IMR-90 (cell line): ENCODE results near the gene KIF1A. TPM values are rescaled to one million over a fixed set of nuclear protein-coding genes. Genes with fewer than 3 reads are reported as not detected.

Experiments used
- ATAC-seq: fragments of 200-7000 bp; cut with Tn5 transposase; 2 replicates; pipeline ENCODE4 v1.9.1; 2020; ENCODE audit warnings: low read depth, mild to moderate bottlenecking, moderate library complexity
- BruUV-seq: library from RNA; stranded (reverse); fragments of 400-500 nt; replicated peaks from 2 replicates; lab custom pipeline; 2021; lab: Mats Ljungman, UMichigan
- CTCF ChIA-PET: fragments of 300-600 bp; formaldehyde crosslinking; extraction: SDS; loops from one replicate; lab custom pipeline; 2021; ENCODE audit warnings: antibody characterized with exemption; lab: Yijun Ruan, JAX
- POLR2A ChIA-PET: fragments of 300-600 bp; sonication (Branson Sonifier 250); formaldehyde crosslinking; loops from one replicate; lab custom pipeline; 2022; ENCODE audit warnings: antibody characterized with exemption; ENCODE audit not compliant: unreplicated experiment; lab: Charles Lee
- DNase-seq: peaks from one replicate; pipeline ENCODE4 v3.0.0; 2013
- H2AFZ ChIP-seq: replicated peaks from 2 replicates; pipeline ENCODE3; 2013; ENCODE audit warnings: low read length, mild to moderate bottlenecking; ENCODE audit not compliant: poor library complexity
- H2AK5ac ChIP-seq: 2 replicates; pipeline ENCODE4 v1.6.1; 2013; ENCODE audit warnings: low read depth, low read length, inconsistent platforms
- H2AK9ac ChIP-seq: replicated peaks from 2 replicates; pipeline ENCODE3; 2013; ENCODE audit warnings: mild to moderate bottlenecking, low read depth, low read length, moderate library complexity; ENCODE audit not compliant: poor library complexity
- H2BK120ac ChIP-seq: 2 replicates; pipeline ENCODE4 v1.6.1; 2013; ENCODE audit warnings: low read depth, low read length, inconsistent platforms
- H2BK15ac ChIP-seq: 3 replicates; pipeline ENCODE4 v1.6.1; 2013; ENCODE audit warnings: low read depth, low read length, inconsistent platforms
- H2BK20ac ChIP-seq: 2 replicates; pipeline ENCODE4 v1.6.1; 2013; ENCODE audit warnings: low read depth, mild to moderate bottlenecking, inconsistent platforms, low read length, moderate library complexity
- H2BK5ac ChIP-seq: 2 replicates; pipeline ENCODE4 v1.6.1; 2013; ENCODE audit warnings: mild to moderate bottlenecking, low read depth, low read length, inconsistent platforms; ENCODE audit not compliant: poor library complexity, severe bottlenecking
- H3K14ac ChIP-seq: replicated peaks from 2 replicates; pipeline ENCODE4 v1.6.1; 2013; ENCODE audit warnings: low read depth, low read length, inconsistent platforms
- H3K18ac ChIP-seq: 2 replicates; pipeline ENCODE4 v1.6.1; 2013; ENCODE audit warnings: low read depth, low read length, control low read depth
- H3K23ac ChIP-seq: 2 replicates; pipeline ENCODE4 v1.6.1; 2013; ENCODE audit warnings: low read depth, low read length, inconsistent platforms
- H3K27ac ChIP-seq: 2 replicates; pipeline ENCODE4 v1.5.1; 2013; ENCODE audit warnings: mild to moderate bottlenecking, control low read depth, low read length; ENCODE audit not compliant: insufficient read depth
- H3K27me3 ChIP-seq: 2 replicates; pipeline ENCODE4 v1.6.1; 2013; ENCODE audit warnings: low read length; ENCODE audit not compliant: control insufficient read depth, insufficient read depth
- H3K36me3 ChIP-seq: 2 replicates; pipeline ENCODE4 v1.6.1; 2013; ENCODE audit warnings: low read length, mixed read lengths; ENCODE audit not compliant: control insufficient read depth, insufficient read depth
- H3K4ac ChIP-seq: 2 replicates; pipeline ENCODE4 v1.6.1; 2013; ENCODE audit warnings: low read depth, low read length, inconsistent platforms
- H3K4me1 ChIP-seq: 2 replicates; pipeline ENCODE4 v1.6.1; 2013; ENCODE audit warnings: low read length, mixed read lengths; ENCODE audit not compliant: control insufficient read depth, insufficient read depth
- H3K4me2 ChIP-seq: 2 replicates; pipeline ENCODE4 v1.6.1; 2013; ENCODE audit warnings: low read depth, mild to moderate bottlenecking, control low read depth, low read length, moderate library complexity
- H3K4me3 ChIP-seq: 2 replicates; pipeline ENCODE4 v1.5.1; 2013; ENCODE audit warnings: low read depth, mild to moderate bottlenecking, control low read depth, low read length, moderate library complexity; ENCODE audit not compliant: insufficient read depth
- H3K56ac ChIP-seq: 2 replicates; pipeline ENCODE4 v1.6.1; 2013; ENCODE audit warnings: low read length, inconsistent platforms; ENCODE audit not compliant: insufficient read depth; ENCODE audit errors: extremely low read depth
- H3K79me1 ChIP-seq, 2 experiments: 2 replicates each; pipeline ENCODE4 v1.6.1; 2013; ENCODE audit warnings: low read length in 2 of 2, inconsistent platforms in 1 of 2, low read depth in 1 of 2
- H3K9ac ChIP-seq: 2 replicates; pipeline ENCODE4 v1.6.1; 2013; ENCODE audit warnings: low read depth, low read length, control low read depth
- H3K9me1 ChIP-seq: 2 replicates; pipeline ENCODE4 v1.6.1; 2013; ENCODE audit warnings: low read length, inconsistent platforms; ENCODE audit not compliant: insufficient read depth
- H3K9me3 ChIP-seq: 2 replicates; pipeline ENCODE4 v1.6.1; 2013; ENCODE audit warnings: low read length; ENCODE audit not compliant: control insufficient read depth, insufficient read depth
- H4K20me1 ChIP-seq: 2 replicates; pipeline ENCODE4 v1.6.1; 2013; ENCODE audit warnings: low read length, inconsistent platforms; ENCODE audit not compliant: insufficient read depth
- H4K5ac ChIP-seq: 2 replicates; pipeline ENCODE4 v1.6.1; 2013; ENCODE audit warnings: mild to moderate bottlenecking, low read depth, low read length, control low read depth
- H4K8ac ChIP-seq, 2 experiments: 2 replicates each; pipeline ENCODE4 v1.6.1; 2013; ENCODE audit warnings: low read depth in 2 of 2, low read length in 2 of 2, control low read depth in 1 of 2, inconsistent platforms in 1 of 2
- H4K91ac ChIP-seq: 2 replicates; pipeline ENCODE4 v1.6.1; 2013; ENCODE audit warnings: low read depth, low read length, inconsistent platforms; ENCODE audit not compliant: insufficient read depth
- BHLHE40 ChIP-seq: fragments of 150-350 bp; IDR thresholded peaks from 2 replicates; pipeline ENCODE4 v1.6.1; 2016; ENCODE audit warnings: mild to moderate bottlenecking, low read depth, low read length
- CEBPB ChIP-seq: IDR thresholded peaks from 2 replicates; pipeline ENCODE4 v1.6.1; 2012; ENCODE audit warnings: low read depth, low read length, improper control_type of control experiment
- CHD1 ChIP-seq: IDR thresholded peaks from 2 replicates; pipeline ENCODE4 v1.6.1; 2012; ENCODE audit warnings: low read depth, low read length, improper control_type of control experiment
- FOS ChIP-seq: fragments of 150-350 bp; IDR thresholded peaks from 2 replicates; pipeline ENCODE4 v1.6.1; 2016; ENCODE audit warnings: low read depth, low read length
- MAFK ChIP-seq: IDR thresholded peaks from 2 replicates; pipeline ENCODE4 v1.6.1; 2012; ENCODE audit warnings: low read depth, low read length, improper control_type of control experiment
- MAZ ChIP-seq: IDR thresholded peaks from 2 replicates; pipeline ENCODE4 v1.6.1; 2012; ENCODE audit warnings: low read depth, mild to moderate bottlenecking, low read length, improper control_type of control experiment, moderate library complexity, borderline replicate concordance
- MXI1 ChIP-seq: IDR thresholded peaks from 2 replicates; pipeline ENCODE4 v1.6.1; 2012; ENCODE audit warnings: low read depth, mild to moderate bottlenecking, low read length, moderate library complexity, borderline replicate concordance
- NFE2L2 ChIP-seq: fragments of 150-350 bp; IDR thresholded peaks from 2 replicates; pipeline ENCODE4 v1.6.1; 2016; ENCODE audit warnings: low read depth, mild to moderate bottlenecking, low read length
- POLR2A ChIP-seq: IDR thresholded peaks from 2 replicates; pipeline ENCODE4 v1.6.1; 2012; ENCODE audit warnings: mild to moderate bottlenecking, low read depth, low read length
- RAD21 ChIP-seq: IDR thresholded peaks from 2 replicates; pipeline ENCODE4 v1.6.1; 2012; ENCODE audit warnings: low read length, improper control_type of control experiment
- RCOR1 ChIP-seq: IDR thresholded peaks from 2 replicates; pipeline ENCODE4 v1.6.1; 2012; ENCODE audit warnings: mild to moderate bottlenecking, low read length, improper control_type of control experiment; ENCODE audit not compliant: insufficient replicate concordance
- RFX5 ChIP-seq: IDR thresholded peaks from 2 replicates; pipeline ENCODE4 v1.8.0; 2012; ENCODE audit warnings: low read depth, mild to moderate bottlenecking, low read length, moderate library complexity
- SMC3 ChIP-seq: fragments of 150-350 bp; IDR thresholded peaks from 2 replicates; pipeline ENCODE4 v1.6.1; 2016; ENCODE audit warnings: low read depth, mild to moderate bottlenecking, antibody characterized with exemption, low read length, moderate library complexity
- WGBS, 2 experiments: methylation state at CpG; one replicate each; pipeline versions ENCODE4 v1.1.5 to v1.1.7; 2013; ENCODE audit warnings: missing lambda C conversion rate in 2 of 2; ENCODE audit not compliant: insufficient read length in 1 of 2; ENCODE audit errors: extremely low coverage in 2 of 2; 5-methylcytosine and 5-hydroxymethylcytosine counted together
- dilution Hi-C: fragments of 300-500 bp; cut with HindIII; formaldehyde crosslinking; loops from one replicate; pipeline ENCODE4 v1.14.3; 2018; ENCODE audit warnings: low sequenced_read_pairs; ENCODE audit not compliant: unreplicated experiment
- in situ Hi-C: fragments of 300-500 bp; cut with MboI; formaldehyde crosslinking; loops from 3 replicates; pipeline ENCODE4 v1.14.3; 2019; ENCODE audit warnings: low sequenced_read_pairs, inconsistent platforms, mixed read lengths
- intact Hi-C: fragments of 100-400 bp; cut with micrococcal nuclease; formaldehyde crosslinking; loops from 2 replicates; pipeline ENCODE4 v1.10.0; 2022
- polyA plus RNA-seq, 3 experiments: library from polyadenylated mRNA; depleted of rRNA; stranded (reverse); fragments of >200 nt; gene quantifications; 2 replicates each; pipeline ENCODE4 v1.2.3, GENCODE V29; 2012; ENCODE audit warnings: low replicate concordance in 1 of 3
- total RNA-seq: library from RNA; depleted of rRNA; stranded (reverse); fragments of >200 nt; gene quantifications from 2 replicates; pipeline ENCODE4 v1.2.3, GENCODE V29; 2012
- TF ChIP-seq, protein P1 (sequence below): conservative IDR thresholded peaks from 2 replicates; pipeline ENCODE4 v1.5.1; 2012; ENCODE audit warnings: mild to moderate bottlenecking, low read depth, low read length, improper control_type of control experiment
- TF ChIP-seq, protein P2 (sequence below): fragments of 150-350 bp; IDR thresholded peaks from 2 replicates; pipeline ENCODE4 v1.6.1; 2017; ENCODE audit warnings: mild to moderate bottlenecking, antibody characterized with exemption, low read length, low read depth
- TF ChIP-seq, protein P3 (sequence below): fragments of 150-350 bp; IDR thresholded peaks from 2 replicates; pipeline ENCODE4 v1.6.1; 2016; ENCODE audit warnings: low read depth, mild to moderate bottlenecking, low read length, moderate library complexity, borderline replicate concordance

KIF1A gene
- total and polyA plus RNA-seq, 2 of the 4 experiments (the other 2 are of a cell fraction), result under 0.01 TPM; not detected in 1

GRCh38 chr2:240782221-240782885 is 37.7 kb downstream of the KIF1A start:
- intact Hi-C loops, result no loop called here
- ATAC-seq, result no peak
- POLR2A ChIA-PET, result no interaction called here
- Histone ChIP-seq H2AK9ac (no peak overlapping the region), H3K27me3 (no peaks in the 10 kb centered on the region; the same call in 1 of the 2 replicates), H2BK5ac (no peak overlapping the region), H3K27ac (no peak overlapping the region), H2BK20ac (no peak overlapping the region), H3K4me3 (no peak overlapping the region), H4K91ac (no peak overlapping the region), H4K20me1 (no peaks in the 10 kb centered on the region), H3K4me1 (no peaks in the 10 kb centered on the region), H3K18ac (no peak overlapping the region), H3K36me3 (no peaks in the 10 kb centered on the region), H2BK15ac (no peak overlapping the region), H2AK5ac (no peak overlapping the region), H3K9ac (no peak overlapping the region), H3K9me1 (no peaks in the 10 kb centered on the region), H2AFZ (no peak overlapping the region), H2BK120ac (no peak overlapping the region), H3K14ac (no peak overlapping the region), H4K5ac (no peak overlapping the region), H3K23ac (no peak overlapping the region), H3K4ac (no peak overlapping the region), H3K79me1 (no peaks in the 10 kb centered on the region), H4K8ac (no peak overlapping the region), H3K56ac (no peak overlapping the region), H3K4me2 (no peak overlapping the region), H3K9me3 (peaks cover 3% of the 10 kb centered on the region; the same call in 1 of the 2 replicates)
- CTCF ChIA-PET, result no interaction called here
- whole genome bisulfite sequencing, 2 experiments, result 83% methylated on average over 20 of the region's 43 CpGs; no CpG with 5 or more reads in 1 of the 2 experiments
- dilution Hi-C loops, result no loop called here
- no peak for DNase-seq
- in situ Hi-C loops, result no loop called here
- BruUV-seq, result no TSS peak
- TF ChIP-seq MXI1 (no peak), MAZ (no peak), NFE2L2 (no peak), CEBPB (no peak), CHD1 (no peak), RAD21 (no peak), RFX5 (no peak), BHLHE40 (no peak), MAFK (no peak), FOS (no peak), SMC3 (no peak), RCOR1 (no peak), POLR2A (no peak)
- TF ChIP-seq, protein P1, sequence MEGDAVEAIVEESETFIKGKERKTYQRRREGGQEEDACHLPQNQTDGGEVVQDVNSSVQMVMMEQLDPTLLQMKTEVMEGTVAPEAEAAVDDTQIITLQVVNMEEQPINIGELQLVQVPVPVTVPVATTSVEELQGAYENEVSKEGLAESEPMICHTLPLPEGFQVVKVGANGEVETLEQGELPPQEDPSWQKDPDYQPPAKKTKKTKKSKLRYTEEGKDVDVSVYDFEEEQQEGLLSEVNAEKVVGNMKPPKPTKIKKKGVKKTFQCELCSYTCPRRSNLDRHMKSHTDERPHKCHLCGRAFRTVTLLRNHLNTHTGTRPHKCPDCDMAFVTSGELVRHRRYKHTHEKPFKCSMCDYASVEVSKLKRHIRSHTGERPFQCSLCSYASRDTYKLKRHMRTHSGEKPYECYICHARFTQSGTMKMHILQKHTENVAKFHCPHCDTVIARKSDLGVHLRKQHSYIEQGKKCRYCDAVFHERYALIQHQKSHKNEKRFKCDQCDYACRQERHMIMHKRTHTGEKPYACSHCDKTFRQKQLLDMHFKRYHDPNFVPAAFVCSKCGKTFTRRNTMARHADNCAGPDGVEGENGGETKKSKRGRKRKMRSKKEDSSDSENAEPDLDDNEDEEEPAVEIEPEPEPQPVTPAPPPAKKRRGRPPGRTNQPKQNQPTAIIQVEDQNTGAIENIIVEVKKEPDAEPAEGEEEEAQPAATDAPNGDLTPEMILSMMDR, result no peak
- TF ChIP-seq, protein P2, sequence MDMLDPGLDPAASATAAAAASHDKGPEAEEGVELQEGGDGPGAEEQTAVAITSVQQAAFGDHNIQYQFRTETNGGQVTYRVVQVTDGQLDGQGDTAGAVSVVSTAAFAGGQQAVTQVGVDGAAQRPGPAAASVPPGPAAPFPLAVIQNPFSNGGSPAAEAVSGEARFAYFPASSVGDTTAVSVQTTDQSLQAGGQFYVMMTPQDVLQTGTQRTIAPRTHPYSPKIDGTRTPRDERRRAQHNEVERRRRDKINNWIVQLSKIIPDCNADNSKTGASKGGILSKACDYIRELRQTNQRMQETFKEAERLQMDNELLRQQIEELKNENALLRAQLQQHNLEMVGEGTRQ, result no peak
- TF ChIP-seq, protein P3, sequence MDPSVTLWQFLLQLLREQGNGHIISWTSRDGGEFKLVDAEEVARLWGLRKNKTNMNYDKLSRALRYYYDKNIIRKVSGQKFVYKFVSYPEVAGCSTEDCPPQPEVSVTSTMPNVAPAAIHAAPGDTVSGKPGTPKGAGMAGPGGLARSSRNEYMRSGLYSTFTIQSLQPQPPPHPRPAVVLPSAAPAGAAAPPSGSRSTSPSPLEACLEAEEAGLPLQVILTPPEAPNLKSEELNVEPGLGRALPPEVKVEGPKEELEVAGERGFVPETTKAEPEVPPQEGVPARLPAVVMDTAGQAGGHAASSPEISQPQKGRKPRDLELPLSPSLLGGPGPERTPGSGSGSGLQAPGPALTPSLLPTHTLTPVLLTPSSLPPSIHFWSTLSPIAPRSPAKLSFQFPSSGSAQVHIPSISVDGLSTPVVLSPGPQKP, result no peak
